Measurements from ENCODE around the gene CKLF.
"Not testable (repeated sequence)": the region's sequence is repeated elsewhere in the genome, so short reads cannot be mapped to it uniquely, and the experiment has no call there.

CKLF gene

GRCh38 chr16:66543541-66543940 lies 8.8 kb upstream of the CKLF start:
- DNase-seq: no peak

GRCh38 chr16:66544016-66544757 lies 8.2 kb upstream of the CKLF start:
- DNase-seq: no peak

DNA sequence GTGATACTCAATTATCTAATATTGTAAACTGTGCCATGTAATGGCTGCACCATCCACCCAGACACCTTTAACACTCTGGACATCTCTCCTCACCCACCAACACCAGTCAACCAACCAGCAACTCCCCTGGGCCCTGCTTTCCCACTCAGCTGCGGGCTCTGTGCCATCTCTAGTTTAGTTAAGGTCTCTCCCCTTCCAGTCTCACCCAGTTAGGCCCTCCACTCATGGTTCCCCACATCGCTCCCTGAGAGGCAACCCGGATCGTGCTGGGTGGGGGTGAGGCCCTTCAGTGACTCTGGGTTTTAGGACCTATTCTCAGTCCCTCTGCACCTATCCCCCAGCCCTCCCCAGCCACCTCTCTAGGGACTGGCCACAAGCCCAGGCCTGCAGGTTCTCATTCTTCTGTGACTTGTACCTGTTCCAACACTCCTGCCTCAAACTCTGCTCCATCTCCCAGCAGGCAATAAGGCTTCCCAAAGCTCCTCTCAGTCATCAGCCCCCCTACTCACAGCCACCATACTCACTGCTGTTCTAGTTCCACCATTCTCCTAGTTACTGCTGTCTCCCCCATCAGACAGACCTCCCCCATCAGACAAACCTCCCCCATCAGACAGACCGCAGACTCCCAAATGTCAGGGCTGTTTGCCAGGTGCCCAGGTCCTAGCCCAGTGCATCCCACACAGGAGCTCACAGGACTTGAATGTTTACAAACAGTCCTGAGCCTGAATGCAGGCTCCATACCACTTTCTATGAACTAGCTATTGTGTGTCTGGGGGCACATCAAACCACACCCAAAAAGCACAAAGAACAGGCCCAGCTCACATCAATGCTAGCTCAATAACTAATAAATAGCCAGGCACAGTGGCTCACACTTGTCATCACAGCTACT lies 5.0 kb upstream of the CKLF start:
- no peak for DNase-seq

- no peak for DNase-seq
Measured at GRCh38 chr16:66548068-66548467, 4.3 kb upstream of the CKLF start.

- no peak for DNase-seq
Measured at GRCh38 chr16:66548868-66549267, 3.5 kb upstream of the CKLF start.

DNA sequence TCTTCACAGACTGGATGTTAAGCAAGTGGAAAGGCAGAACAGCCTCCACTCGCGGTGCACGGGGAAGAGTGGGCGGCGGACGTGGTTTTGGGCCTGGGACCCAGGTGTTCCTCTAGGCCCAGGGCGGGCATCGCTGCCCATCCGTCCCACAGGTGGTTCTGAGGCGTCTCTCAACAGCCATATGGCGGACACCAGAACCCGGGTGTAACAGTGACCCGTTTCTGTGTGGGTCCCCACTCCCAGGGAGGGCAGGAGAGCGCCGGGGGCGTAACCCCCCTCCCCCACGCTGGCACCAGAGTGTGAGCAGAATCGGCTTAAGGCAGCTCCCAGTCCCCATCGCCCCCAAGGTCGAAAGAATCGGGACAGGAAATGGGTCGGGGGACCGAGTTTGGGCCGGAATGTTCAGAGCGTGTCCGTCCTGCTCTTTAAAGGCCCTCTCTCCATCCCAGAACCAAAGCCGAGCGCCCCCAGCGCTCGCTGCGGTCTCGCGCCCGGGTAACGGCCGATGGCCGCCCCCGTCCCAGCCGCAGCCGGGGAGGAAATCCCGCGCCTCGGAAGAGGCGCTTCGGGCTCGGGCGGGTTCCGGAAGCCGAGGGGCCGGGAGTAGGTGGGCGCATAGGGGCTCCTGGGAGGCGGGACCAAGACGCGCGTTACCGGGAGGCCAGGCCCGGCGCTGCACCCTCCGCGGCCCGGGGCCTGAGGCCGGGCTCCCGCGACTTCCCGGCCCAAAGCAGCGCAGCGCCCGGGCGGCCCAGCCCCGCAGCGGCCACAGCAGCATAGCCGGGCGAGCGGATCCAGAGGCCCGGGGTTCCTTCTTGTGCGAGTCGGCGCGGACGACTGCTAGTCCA lies 2.9 kb upstream of the CKLF start, which contains the start of gene TK2:
TSS of gene TK2 (minus strand) at position 839 of the 848 bp plus-strand sequence. CDS start at position 778, 61 bp downstream.
- DNase-seq: peak; percentile 41

DNA sequence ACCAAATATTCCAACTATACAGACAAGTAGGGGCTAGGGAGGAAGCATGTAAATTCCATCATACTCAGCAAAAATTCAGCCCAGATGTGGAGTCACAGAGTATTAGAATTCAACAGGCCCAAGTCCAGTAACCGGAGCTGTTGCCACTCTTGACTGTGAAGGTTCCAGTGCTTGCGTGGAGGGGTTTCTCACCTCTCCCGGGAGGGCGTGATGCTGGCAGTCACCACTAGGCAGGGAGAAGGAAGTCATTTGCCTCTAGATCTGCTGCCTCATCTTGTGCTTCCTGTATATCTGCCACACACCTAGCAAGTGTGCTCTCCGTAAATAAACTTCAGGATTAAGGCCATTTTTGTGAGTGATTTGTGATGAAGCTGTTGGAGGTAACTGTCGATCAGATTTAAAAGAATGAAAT lies 1.0 kb upstream of the CKLF start:
- DNase-seq: no peak

DNA sequence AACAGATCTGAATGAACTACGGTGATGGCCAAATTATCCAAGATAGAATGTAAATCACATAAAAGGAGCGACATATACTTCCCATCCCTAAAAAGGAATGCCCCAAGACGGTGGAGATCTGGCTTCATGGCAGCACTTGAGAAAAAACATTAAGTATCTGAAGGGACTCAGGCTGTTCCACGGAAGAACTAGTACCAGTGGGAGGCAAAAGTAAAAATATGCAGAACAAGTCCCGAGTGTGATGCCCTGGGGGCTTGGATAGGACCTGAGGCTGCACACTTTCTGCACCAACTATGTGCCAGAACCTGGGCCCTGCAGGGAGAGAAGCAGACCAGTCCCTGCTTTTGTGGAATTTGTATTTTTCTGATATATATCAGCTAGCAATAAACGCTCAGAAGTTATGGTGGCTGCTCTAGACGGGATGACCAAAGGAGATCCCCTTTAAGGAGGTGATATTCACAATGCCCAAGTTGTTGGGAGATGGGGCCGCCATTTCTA lies 539 bp upstream of the CKLF start:
- DNase-seq: no peak

DNA sequence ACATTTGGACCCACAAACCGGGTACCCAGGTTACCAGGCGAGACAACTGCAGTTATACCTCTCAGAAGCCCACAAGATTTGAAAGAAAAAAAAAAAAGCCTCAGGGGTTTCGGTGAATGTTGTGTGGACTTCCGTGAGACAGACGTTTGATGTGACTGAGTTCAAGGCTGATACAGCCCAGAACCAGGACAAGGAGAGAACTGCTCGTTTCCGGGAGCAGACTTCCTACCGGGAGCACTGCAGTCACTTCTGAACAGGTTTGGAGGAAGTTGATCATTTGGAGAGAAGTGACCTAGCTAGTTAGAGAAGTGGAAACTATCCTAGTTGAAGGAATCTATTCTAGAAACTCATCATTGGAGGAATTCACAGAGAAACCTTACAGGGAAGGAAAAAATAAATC lies 847 bp downstream of the CKLF start:
- DNase-seq: no peak

DNA sequence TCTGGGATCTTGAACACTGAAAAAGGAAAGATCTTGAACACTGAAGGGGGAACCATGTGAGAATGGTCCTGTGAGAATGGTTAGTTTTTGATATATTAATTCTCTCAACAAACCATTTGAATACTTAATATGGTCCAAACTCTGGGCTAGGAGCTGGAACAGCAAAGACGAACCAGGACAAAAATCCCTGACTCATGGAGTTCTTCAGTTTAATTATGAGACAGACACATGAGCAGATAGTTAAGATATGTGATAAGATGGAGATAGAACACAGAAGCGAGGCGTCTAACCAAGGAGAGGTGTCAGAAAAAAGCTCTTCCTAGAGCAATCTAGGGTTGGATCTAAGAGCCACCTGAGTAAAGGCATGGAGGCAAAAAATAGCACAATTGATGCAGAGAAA lies 1.6 kb downstream of the CKLF start:
- DNase-seq: no peak

DNA sequence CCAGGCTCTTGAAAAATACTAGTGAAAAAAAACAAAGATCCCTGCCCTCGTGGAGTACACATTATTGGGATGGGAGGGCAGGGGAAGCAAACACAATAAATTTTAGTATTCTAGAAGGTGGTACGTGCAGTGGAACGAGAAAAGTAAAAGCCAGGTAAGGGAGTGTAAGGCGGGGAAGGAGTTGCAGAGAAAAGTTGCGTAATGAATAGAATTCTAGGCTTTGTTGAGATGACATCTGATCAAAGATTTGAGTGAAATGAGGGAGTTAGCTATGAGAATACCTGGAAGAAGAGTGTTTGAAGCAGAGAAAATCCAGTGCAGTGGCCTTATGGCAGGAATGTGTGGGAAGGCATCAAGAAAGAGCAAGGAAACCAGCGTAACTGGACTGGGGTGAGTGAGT lies 2.1 kb downstream of the CKLF start:
- no peak for DNase-seq

DNA sequence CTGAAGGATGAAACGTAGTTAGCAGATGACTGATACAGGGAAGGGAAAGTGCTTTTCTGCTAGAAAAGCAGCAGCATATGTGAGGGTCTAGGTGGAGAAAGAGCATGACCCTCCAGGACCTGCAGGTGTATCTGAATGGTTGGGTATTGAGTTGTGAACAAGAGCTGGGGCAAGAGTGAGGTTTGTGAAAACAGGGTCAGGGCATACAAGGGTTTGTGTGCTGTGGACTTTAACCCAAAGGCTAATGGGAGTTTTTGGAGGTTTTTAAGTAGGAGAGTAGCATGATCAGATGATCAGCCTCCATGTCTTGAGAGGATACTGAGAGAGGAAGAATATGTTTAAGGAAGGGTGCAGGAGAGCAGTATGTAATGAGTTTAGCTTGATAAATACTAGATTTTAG lies 7.7 kb downstream of the CKLF start:
- no peak for DNase-seq

GRCh38 chr16:66561381-66562080 lies 9.2 kb downstream of the CKLF start:
- no peak for DNase-seq

DNA sequence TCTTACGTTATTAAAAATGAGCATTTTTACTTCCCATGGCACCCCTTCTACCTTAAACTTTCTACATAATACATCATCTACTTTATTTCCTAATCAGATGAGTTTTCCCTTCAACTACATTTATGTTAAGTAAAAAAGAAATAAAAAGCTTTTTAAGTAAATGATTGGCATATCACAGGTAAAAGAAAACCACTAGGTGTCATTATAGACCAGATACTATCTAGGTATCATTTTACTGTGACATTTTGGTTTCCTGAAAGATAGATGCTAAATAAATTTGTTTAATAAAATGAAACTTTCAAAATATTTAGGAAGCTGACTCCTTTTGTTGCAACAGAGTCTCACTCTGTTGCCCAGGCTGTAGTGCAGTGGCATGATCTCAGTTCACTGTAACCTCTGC lies 10.0 kb downstream of the CKLF start:
- no peak for DNase-seq

DNA sequence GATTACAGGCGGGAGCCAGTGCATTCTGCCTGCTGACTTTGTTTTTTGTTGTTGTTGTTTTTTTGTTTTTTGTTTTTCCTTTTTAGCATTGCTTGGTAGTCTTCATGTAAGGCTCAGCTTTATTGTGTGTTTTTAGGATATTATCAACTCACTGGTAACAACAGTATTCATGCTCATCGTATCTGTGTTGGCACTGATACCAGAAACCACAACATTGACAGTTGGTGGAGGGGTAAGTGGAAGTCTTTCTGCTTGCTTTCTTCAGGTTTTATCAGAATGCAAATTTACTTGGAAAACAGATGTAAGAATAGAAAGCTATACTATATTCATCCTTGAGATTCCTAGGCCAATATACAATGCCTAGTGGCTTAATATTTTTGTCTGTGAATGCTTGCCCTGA lies 10.6 kb downstream of the CKLF start:
- no peak for DNase-seq

GRCh38 chr16:66563574-66564334 lies 11.4 kb downstream of the CKLF start:
- DNase-seq: no peak

- DNase-seq: no peak
Measured at GRCh38 chr16:66566051-66566901, 13.9 kb downstream of the CKLF start, which contains the start of gene CMTM1. Gene CMTM1, plus strand, starts transcription at chr16:66566439. Its CDS starts 75 bp downstream, at chr16:66566514.

DNA sequence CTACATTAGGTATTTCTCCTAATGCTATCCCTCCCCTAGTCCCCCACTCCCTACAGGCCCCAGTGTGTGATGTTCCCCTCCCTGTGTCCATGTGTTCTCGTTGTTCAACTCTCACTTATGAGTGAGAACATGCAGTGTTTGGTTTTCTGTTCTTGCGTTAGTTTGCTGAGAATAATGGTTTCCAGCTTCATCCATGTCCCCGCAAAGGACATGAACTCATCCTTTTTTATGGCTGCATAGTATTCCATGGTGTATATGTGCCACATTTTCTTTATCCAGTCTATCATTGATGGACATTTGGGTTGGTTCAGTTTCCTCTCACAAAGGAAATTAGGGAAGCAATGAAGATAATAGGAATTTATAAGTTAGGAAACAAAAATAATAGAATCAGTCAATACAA lies 14.9 kb downstream of the CKLF start:
- not testable (repeated sequence) for DNase-seq

GRCh38 chr16:66568355-66568754 lies 16.0 kb downstream of the CKLF start:
- DNase-seq: no peak

- DNase-seq: no peak
Measured at GRCh38 chr16:66569131-66569530, 16.8 kb downstream of the CKLF start.

Data from activated gamma-delta T cell (primary cell).